ENCODE data around the gene ERBB4.

Gene ERBB4

GRCh38 chr2:211473116-211473515 lies 1065.5 kb downstream of the ERBB4 start:
- no peaks in the 10 kb centered on the region for H3K27me3 ChIP-seq (ENCODE audit: control insufficient read depth in 2 of 2, insufficient read depth in 2 of 2, low read length in 2 of 2)
- H3K4me3 ChIP-seq (ENCODE audit: low read length in 2 of 2), result no peak overlapping the region
- H3K9me3 ChIP-seq (ENCODE audit: control insufficient read depth in 2 of 2, low read length in 2 of 2), result no peaks in the 10 kb centered on the region
- H3K36me3 ChIP-seq (ENCODE audit: control insufficient read depth in 2 of 2, insufficient read depth in 2 of 2, low read length in 2 of 2), result no peaks in the 10 kb centered on the region
- H3K27ac ChIP-seq (ENCODE audit: low read depth in 2 of 2, low read length in 2 of 2), result no peak overlapping the region
- no peak overlapping the region for H3K9ac ChIP-seq (ENCODE audit: low read depth in 1 of 2, low read length in 2 of 2)
- no peaks in the 10 kb centered on the region for H3K4me1 ChIP-seq (ENCODE audit: control insufficient read depth in 2 of 2, insufficient read depth in 2 of 2, low read length in 2 of 2)

GRCh38 chr2:211469664-211470059 lies 1068.9 kb downstream of the ERBB4 start:
- Histone ChIP-seq H3K27me3 (ENCODE audit: control insufficient read depth in 2 of 2, insufficient read depth in 2 of 2, low read length in 2 of 2) (no peaks in the 10 kb centered on the region), H3K9me3 (ENCODE audit: control insufficient read depth in 2 of 2, low read length in 2 of 2) (no peaks in the 10 kb centered on the region), H3K4me1 (ENCODE audit: control insufficient read depth in 2 of 2, insufficient read depth in 2 of 2, low read length in 2 of 2) (no peaks in the 10 kb centered on the region), H3K36me3 (ENCODE audit: control insufficient read depth in 2 of 2, insufficient read depth in 2 of 2, low read length in 2 of 2) (no peaks in the 10 kb centered on the region), H3K27ac (ENCODE audit: low read depth in 2 of 2, low read length in 2 of 2) (no peak overlapping the region), H3K4me3 (ENCODE audit: low read length in 2 of 2) (no peak overlapping the region), H3K9ac (ENCODE audit: low read depth in 1 of 2, low read length in 2 of 2) (no peak overlapping the region)

- no peaks in the 10 kb centered on the region for H3K27me3 ChIP-seq (ENCODE audit: control insufficient read depth in 2 of 2, insufficient read depth in 2 of 2, low read length in 2 of 2)
- H3K9me3 ChIP-seq (ENCODE audit: control insufficient read depth in 2 of 2, low read length in 2 of 2), result no peaks in the 10 kb centered on the region
- H3K36me3 ChIP-seq (ENCODE audit: control insufficient read depth in 2 of 2, insufficient read depth in 2 of 2, low read length in 2 of 2), result no peaks in the 10 kb centered on the region
- no peak overlapping the region for H3K27ac ChIP-seq (ENCODE audit: low read depth in 2 of 2, low read length in 2 of 2)
- H3K9ac ChIP-seq (ENCODE audit: low read depth in 1 of 2, low read length in 2 of 2), result no peak overlapping the region
- no peak overlapping the region for H3K4me3 ChIP-seq (ENCODE audit: low read length in 2 of 2)
- H3K4me1 ChIP-seq (ENCODE audit: control insufficient read depth in 2 of 2, insufficient read depth in 2 of 2, low read length in 2 of 2), result no peaks in the 10 kb centered on the region
Measured at GRCh38 chr2:211468877-211469663, 1069.5 kb downstream of the ERBB4 start.

GRCh38 chr2:211468217-211468616 lies 1070.4 kb downstream of the ERBB4 start:
- H3K9ac ChIP-seq (ENCODE audit: low read depth in 1 of 2, low read length in 2 of 2), result no peak overlapping the region
- H3K4me3 ChIP-seq (ENCODE audit: low read length in 2 of 2), result no peak overlapping the region
- H3K9me3 ChIP-seq (ENCODE audit: control insufficient read depth in 2 of 2, low read length in 2 of 2), result no peaks in the 10 kb centered on the region
- no peaks in the 10 kb centered on the region for H3K27me3 ChIP-seq (ENCODE audit: control insufficient read depth in 2 of 2, insufficient read depth in 2 of 2, low read length in 2 of 2)
- H3K4me1 ChIP-seq (ENCODE audit: control insufficient read depth in 2 of 2, insufficient read depth in 2 of 2, low read length in 2 of 2), result no peaks in the 10 kb centered on the region
- no peak overlapping the region for H3K27ac ChIP-seq (ENCODE audit: low read depth in 2 of 2, low read length in 2 of 2)
- H3K36me3 ChIP-seq (ENCODE audit: control insufficient read depth in 2 of 2, insufficient read depth in 2 of 2, low read length in 2 of 2), result no peaks in the 10 kb centered on the region

GRCh38 chr2:211463397-211463796 lies 1075.2 kb downstream of the ERBB4 start:
- H3K4me3 ChIP-seq (ENCODE audit: low read length in 2 of 2), result no peak overlapping the region
- no peaks in the 10 kb centered on the region for H3K4me1 ChIP-seq (ENCODE audit: control insufficient read depth in 2 of 2, insufficient read depth in 2 of 2, low read length in 2 of 2)
- H3K36me3 ChIP-seq (ENCODE audit: control insufficient read depth in 2 of 2, insufficient read depth in 2 of 2, low read length in 2 of 2), result no peaks in the 10 kb centered on the region
- H3K9ac ChIP-seq (ENCODE audit: low read depth in 1 of 2, low read length in 2 of 2), result no peak overlapping the region
- no peaks in the 10 kb centered on the region for H3K9me3 ChIP-seq (ENCODE audit: control insufficient read depth in 2 of 2, low read length in 2 of 2)
- no peaks in the 10 kb centered on the region for H3K27me3 ChIP-seq (ENCODE audit: control insufficient read depth in 2 of 2, insufficient read depth in 2 of 2, low read length in 2 of 2)
- H3K27ac ChIP-seq (ENCODE audit: low read depth in 2 of 2, low read length in 2 of 2), result no peak overlapping the region

- Histone ChIP-seq H3K9ac (ENCODE audit: low read depth in 1 of 2, low read length in 2 of 2) (no peak overlapping the region), H3K27ac (ENCODE audit: low read depth in 2 of 2, low read length in 2 of 2) (no peak overlapping the region), H3K36me3 (ENCODE audit: control insufficient read depth in 2 of 2, insufficient read depth in 2 of 2, low read length in 2 of 2) (no peaks in the 10 kb centered on the region), H3K9me3 (ENCODE audit: control insufficient read depth in 2 of 2, low read length in 2 of 2) (no peaks in the 10 kb centered on the region), H3K4me1 (ENCODE audit: control insufficient read depth in 2 of 2, insufficient read depth in 2 of 2, low read length in 2 of 2) (no peaks in the 10 kb centered on the region), H3K27me3 (ENCODE audit: control insufficient read depth in 2 of 2, insufficient read depth in 2 of 2, low read length in 2 of 2) (no peaks in the 10 kb centered on the region), H3K4me3 (ENCODE audit: low read length in 2 of 2) (no peak overlapping the region)
Measured at GRCh38 chr2:211458974-211459373, 1079.6 kb downstream of the ERBB4 start.

- no peaks in the 10 kb centered on the region for H3K9me3 ChIP-seq (ENCODE audit: control insufficient read depth in 2 of 2, low read length in 2 of 2)
- H3K27me3 ChIP-seq (ENCODE audit: control insufficient read depth in 2 of 2, insufficient read depth in 2 of 2, low read length in 2 of 2), result no peaks in the 10 kb centered on the region
- no peaks in the 10 kb centered on the region for H3K36me3 ChIP-seq (ENCODE audit: control insufficient read depth in 2 of 2, insufficient read depth in 2 of 2, low read length in 2 of 2)
Measured at GRCh38 chr2:211457325-211457724, 1081.3 kb downstream of the ERBB4 start.

GRCh38 chr2:211455216-211455841 lies 1083.3 kb downstream of the ERBB4 start:
- no peaks in the 10 kb centered on the region for H3K27me3 ChIP-seq (ENCODE audit: control insufficient read depth in 2 of 2, insufficient read depth in 2 of 2, low read length in 2 of 2)
- H3K36me3 ChIP-seq (ENCODE audit: control insufficient read depth in 2 of 2, insufficient read depth in 2 of 2, low read length in 2 of 2), result no peaks in the 10 kb centered on the region
- no peak overlapping the region for H3K27ac ChIP-seq (ENCODE audit: low read depth in 2 of 2, low read length in 2 of 2)
- H3K4me3 ChIP-seq (ENCODE audit: low read length in 2 of 2), result no peak overlapping the region
- H3K9me3 ChIP-seq (ENCODE audit: control insufficient read depth in 2 of 2, low read length in 2 of 2), result no peaks in the 10 kb centered on the region
- no peaks in the 10 kb centered on the region for H3K4me1 ChIP-seq (ENCODE audit: control insufficient read depth in 2 of 2, insufficient read depth in 2 of 2, low read length in 2 of 2)
- no peak overlapping the region for H3K9ac ChIP-seq (ENCODE audit: low read depth in 1 of 2, low read length in 2 of 2)

More at GRCh38 chr2:211457325-211457724, 1081.3 kb downstream of the ERBB4 start:
- Histone ChIP-seq H3K4me1 (ENCODE audit: control insufficient read depth in 2 of 2, insufficient read depth in 2 of 2, low read length in 2 of 2) (no peaks in the 10 kb centered on the region), H3K4me3 (ENCODE audit: low read length in 2 of 2) (no peak overlapping the region), H3K9ac (ENCODE audit: low read depth in 1 of 2, low read length in 2 of 2) (no peak overlapping the region), H3K27ac (ENCODE audit: low read depth in 2 of 2, low read length in 2 of 2) (no peak overlapping the region)

- Histone ChIP-seq H3K27ac (ENCODE audit: low read depth in 2 of 2, low read length in 2 of 2) (no peak overlapping the region), H3K4me3 (ENCODE audit: low read length in 2 of 2) (no peak overlapping the region), H3K36me3 (ENCODE audit: control insufficient read depth in 2 of 2, insufficient read depth in 2 of 2, low read length in 2 of 2) (no peaks in the 10 kb centered on the region)
Measured at GRCh38 chr2:211454679-211455078, 1083.9 kb downstream of the ERBB4 start.

GRCh38 chr2:211453311-211453887 lies 1085.2 kb downstream of the ERBB4 start:
- H3K36me3 ChIP-seq (ENCODE audit: control insufficient read depth in 2 of 2, insufficient read depth in 2 of 2, low read length in 2 of 2), result no peaks in the 10 kb centered on the region
- no peak overlapping the region for H3K9ac ChIP-seq (ENCODE audit: low read depth in 1 of 2, low read length in 2 of 2)
- no peak overlapping the region for H3K4me3 ChIP-seq (ENCODE audit: low read length in 2 of 2)
- no peaks in the 10 kb centered on the region for H3K27me3 ChIP-seq (ENCODE audit: control insufficient read depth in 2 of 2, insufficient read depth in 2 of 2, low read length in 2 of 2)
- H3K27ac ChIP-seq (ENCODE audit: low read depth in 2 of 2, low read length in 2 of 2), result no peak overlapping the region
- no peaks in the 10 kb centered on the region for H3K4me1 ChIP-seq (ENCODE audit: control insufficient read depth in 2 of 2, insufficient read depth in 2 of 2, low read length in 2 of 2)
- no peaks in the 10 kb centered on the region for H3K9me3 ChIP-seq (ENCODE audit: control insufficient read depth in 2 of 2, low read length in 2 of 2)

More at GRCh38 chr2:211454679-211455078, 1083.9 kb downstream of the ERBB4 start:
- Histone ChIP-seq H3K9ac (ENCODE audit: low read depth in 1 of 2, low read length in 2 of 2) (no peak overlapping the region), H3K9me3 (ENCODE audit: control insufficient read depth in 2 of 2, low read length in 2 of 2) (no peaks in the 10 kb centered on the region), H3K27me3 (ENCODE audit: control insufficient read depth in 2 of 2, insufficient read depth in 2 of 2, low read length in 2 of 2) (no peaks in the 10 kb centered on the region), H3K4me1 (ENCODE audit: control insufficient read depth in 2 of 2, insufficient read depth in 2 of 2, low read length in 2 of 2) (no peaks in the 10 kb centered on the region)

Measured in mucosa of rectum (tissue), 2 donors.